Endodermal cell (in vitro differentiated cells): ENCODE measurements around the gene TMEM208. TPM values are rescaled to one million over a fixed set of nuclear protein-coding genes. Genes with fewer than 3 reads are reported as not detected.
A peak's percentile ranks its signal among the peaks of the same experiment; 100 is the strongest.

Experiments used
- DNase-seq: peaks from one replicate; pipeline ENCODE4 v3.0.0-alpha.2; 2017
- H3K27ac ChIP-seq: 2 replicates; pipeline ENCODE4 v1.5.1; 2013; ENCODE audit warnings: mild to moderate bottlenecking, low read depth, low read length, moderate library complexity
- H3K27me3 ChIP-seq: 2 replicates; pipeline ENCODE4 v1.6.1; 2013; ENCODE audit warnings: mild to moderate bottlenecking, low read length, moderate library complexity; ENCODE audit not compliant: insufficient read depth, control insufficient read depth, poor library complexity, severe bottlenecking
- H3K36me3 ChIP-seq: 2 replicates; pipeline ENCODE4 v1.7.0; 2013; ENCODE audit warnings: mild to moderate bottlenecking, low read length, moderate library complexity; ENCODE audit not compliant: control insufficient read depth, insufficient read depth
- H3K4me1 ChIP-seq: one replicate; pipeline ENCODE4 v1.7.0; 2013; ENCODE audit warnings: low read length; ENCODE audit not compliant: control insufficient read depth, insufficient read depth
- H3K4me3 ChIP-seq: 2 replicates; pipeline ENCODE4 v1.5.1; 2013; ENCODE audit warnings: mild to moderate bottlenecking, low read length, moderate library complexity
- H3K9ac ChIP-seq: 2 replicates; pipeline ENCODE4 v1.6.1; 2013; ENCODE audit warnings: mild to moderate bottlenecking, low read length, moderate library complexity; ENCODE audit not compliant: poor library complexity, severe bottlenecking; ENCODE audit errors: extremely low read depth
- H3K9me3 ChIP-seq: 2 replicates; pipeline ENCODE4 v1.6.1; 2013; ENCODE audit warnings: mild to moderate bottlenecking, low read length, moderate library complexity; ENCODE audit not compliant: control insufficient read depth
- H3K27ac Mint-ChIP-seq: 2 replicates; pipeline ENCODE4 v1.8.0; 2020; ENCODE audit warnings: mixed read lengths
- H3K27me3 Mint-ChIP-seq: 2 replicates; pipeline ENCODE4 v1.8.0; 2021; ENCODE audit warnings: mild to moderate bottlenecking, mixed read lengths; ENCODE audit not compliant: insufficient read depth
- H3K36me3 Mint-ChIP-seq: 2 replicates; pipeline ENCODE4 v1.8.0; 2020; ENCODE audit warnings: low read depth, mixed read lengths
- H3K4me1 Mint-ChIP-seq: 2 replicates; pipeline ENCODE4 v1.8.0; 2020; ENCODE audit warnings: mixed read lengths
- H3K4me3 Mint-ChIP-seq: 2 replicates; pipeline ENCODE4 v1.8.0; 2020; ENCODE audit warnings: mild to moderate bottlenecking, moderate library complexity, mixed read lengths
- H3K9me3 Mint-ChIP-seq: 2 replicates; pipeline ENCODE4 v1.8.0; 2020; ENCODE audit warnings: mild to moderate bottlenecking, mixed read lengths
- CTCF ChIP-seq: fragments of 200-600 bp; sonication (generic); conservative IDR thresholded peaks from 2 replicates; pipeline ENCODE4 v1.5.0; 2021; ENCODE audit warnings: antibody characterized with exemption, mild to moderate bottlenecking
- WGBS, 2 experiments: methylation state at CpG; one replicate each; pipeline versions ENCODE4 v1.1.5 to v1.1.7; 2013; ENCODE audit warnings: missing lambda C conversion rate in 2 of 2, mixed read lengths in 1 of 2; ENCODE audit not compliant: insufficient coverage in 1 of 2, insufficient read length in 1 of 2; 5-methylcytosine and 5-hydroxymethylcytosine counted together
- total RNA-seq, 2 donors: library from RNA; stranded (reverse); fragmentation: NEBNext Ultra II Directional in 1 of 2; extraction: Animal tissue kit (Norgen Biotek cat#: 25700) in 1 of 2; gene quantifications; 2 replicates in 1 of 2; 3 replicates in 1 of 2; pipeline ENCODE4 v1.2.1, GENCODE V29; 2021

Gene TMEM208
- total RNA-seq, 2 donors from 2014 or later: 43.1 to 46.4 TPM

GRCh38 chr16:67250045-67250327 lies 23.1 kb downstream of the TMEM208 start:
- Histone ChIP-seq H3K4me1 (peaks cover 5% of the 10 kb centered on the region), H3K27me3 (no peaks in the 10 kb centered on the region), H3K4me3 (peak overlapping the region; percentile 89), H3K27ac (no peak overlapping the region), H3K9ac (peak overlapping the region; percentile 55), H3K36me3 (peaks cover 22% of the 10 kb centered on the region), H3K9me3 (no peaks in the 10 kb centered on the region)
- no peak for TF ChIP-seq CTCF
- peaks cover 27% of the 10 kb centered on the region for H3K27me3 Mint-ChIP-seq
- H3K9me3 Mint-ChIP-seq: no peaks in the 10 kb centered on the region
- no peak overlapping the region for H3K27ac Mint-ChIP-seq
- no peaks in the 10 kb centered on the region for H3K36me3 Mint-ChIP-seq
- no peak for DNase-seq
- 73 to 95% methylated on average over 3 to 4 of the region's 4 CpGs for WGBS, 2 experiments
- peaks cover 23% of the 10 kb centered on the region for H3K4me1 Mint-ChIP-seq
- peak overlapping the region; percentile 86 for H3K4me3 Mint-ChIP-seq

- Mint-ChIP-seq H3K4me3 (no peak overlapping the region), H3K9me3 (no peaks in the 10 kb centered on the region), H3K27me3 (peaks cover 23% of the 10 kb centered on the region), H3K36me3 (no peaks in the 10 kb centered on the region), H3K4me1 (peaks cover 14% of the 10 kb centered on the region), H3K27ac (no peak overlapping the region)
- WGBS, 2 experiments: 95 to 100% methylated on average over 1 to 4 of the region's 4 CpGs
- Histone ChIP-seq H3K4me1 (peaks cover 4% of the 10 kb centered on the region), H3K27me3 (no peaks in the 10 kb centered on the region), H3K4me3 (no peak overlapping the region), H3K9ac (no peak overlapping the region), H3K9me3 (no peaks in the 10 kb centered on the region), H3K27ac (no peak overlapping the region), H3K36me3 (peaks cover 35% of the 10 kb centered on the region)
- no peak for DNase-seq
- TF ChIP-seq CTCF: no peak
These were observed 25.9 kb downstream of the TMEM208 start for GRCh38 chr16:67252609-67253497.

GRCh38 chr16:67254801-67255552 lies 28.0 kb downstream of the TMEM208 start:
- DNase-seq: no peak
- Mint-ChIP-seq H3K9me3 (no peaks in the 10 kb centered on the region), H3K4me1 (peaks cover 2% of the 10 kb centered on the region), H3K27ac (no peak overlapping the region), H3K4me3 (no peak overlapping the region), H3K36me3 (no peaks in the 10 kb centered on the region), H3K27me3 (peaks cover 8% of the 10 kb centered on the region)
- H3K4me3 ChIP-seq: no peak overlapping the region
- 93 to 95% methylated on average over 17 to 18 of the region's 18 CpGs for WGBS, 2 experiments
- no peaks in the 10 kb centered on the region for H3K27me3 ChIP-seq
- no peak overlapping the region for H3K27ac ChIP-seq
- no peak for TF ChIP-seq CTCF
- H3K9ac ChIP-seq: no peak overlapping the region
- peaks cover 49% of the 10 kb centered on the region for H3K36me3 ChIP-seq
- H3K4me1 ChIP-seq: no peaks in the 10 kb centered on the region
- no peaks in the 10 kb centered on the region for H3K9me3 ChIP-seq
